Measurements from ENCODE around the gene MYF6. TPM values are rescaled to one million over a fixed set of nuclear protein-coding genes. Genes with fewer than 3 reads are reported as not detected.

MYF6 gene
- total RNA-seq, 1 donor from 2014 or later: not detected

DNA sequence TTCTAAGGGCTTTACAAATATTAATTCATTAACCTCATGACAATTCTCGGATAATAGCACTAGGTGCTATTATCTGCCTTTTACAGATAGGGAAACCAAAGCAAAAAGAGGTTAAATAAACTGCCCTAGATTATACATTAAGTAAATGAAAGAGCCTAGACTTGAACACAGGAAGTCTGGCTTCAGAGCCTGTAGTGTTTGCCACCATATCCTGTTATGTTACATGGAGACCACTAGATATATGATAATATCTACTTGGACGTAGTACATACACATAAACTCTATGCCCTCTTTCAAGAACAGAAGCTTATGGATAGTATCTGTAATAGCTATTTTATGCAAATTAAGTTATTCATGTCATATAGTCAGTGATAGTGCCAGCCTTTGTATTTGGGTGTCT lies 16.9 kb upstream of the MYF6 start:
- Histone ChIP-seq H3K27me3 (ENCODE audit: control insufficient read depth, insufficient read depth, low read length) (no peaks in the 10 kb centered on the region), H3K4me3 (ENCODE audit: low read depth, low read length) (no peak overlapping the region), H3K36me3 (ENCODE audit: control insufficient read depth, insufficient read depth, low read length) (no peaks in the 10 kb centered on the region)
- no peak for DNase-seq (ENCODE audit: low read depth)
- TF ChIP-seq, protein P1, sequence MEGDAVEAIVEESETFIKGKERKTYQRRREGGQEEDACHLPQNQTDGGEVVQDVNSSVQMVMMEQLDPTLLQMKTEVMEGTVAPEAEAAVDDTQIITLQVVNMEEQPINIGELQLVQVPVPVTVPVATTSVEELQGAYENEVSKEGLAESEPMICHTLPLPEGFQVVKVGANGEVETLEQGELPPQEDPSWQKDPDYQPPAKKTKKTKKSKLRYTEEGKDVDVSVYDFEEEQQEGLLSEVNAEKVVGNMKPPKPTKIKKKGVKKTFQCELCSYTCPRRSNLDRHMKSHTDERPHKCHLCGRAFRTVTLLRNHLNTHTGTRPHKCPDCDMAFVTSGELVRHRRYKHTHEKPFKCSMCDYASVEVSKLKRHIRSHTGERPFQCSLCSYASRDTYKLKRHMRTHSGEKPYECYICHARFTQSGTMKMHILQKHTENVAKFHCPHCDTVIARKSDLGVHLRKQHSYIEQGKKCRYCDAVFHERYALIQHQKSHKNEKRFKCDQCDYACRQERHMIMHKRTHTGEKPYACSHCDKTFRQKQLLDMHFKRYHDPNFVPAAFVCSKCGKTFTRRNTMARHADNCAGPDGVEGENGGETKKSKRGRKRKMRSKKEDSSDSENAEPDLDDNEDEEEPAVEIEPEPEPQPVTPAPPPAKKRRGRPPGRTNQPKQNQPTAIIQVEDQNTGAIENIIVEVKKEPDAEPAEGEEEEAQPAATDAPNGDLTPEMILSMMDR (IDR thresholded peaks at IDR 0.05; ENCODE audit: insufficient read depth, low read length, poor library complexity, severe bottlenecking): no peak

DNA sequence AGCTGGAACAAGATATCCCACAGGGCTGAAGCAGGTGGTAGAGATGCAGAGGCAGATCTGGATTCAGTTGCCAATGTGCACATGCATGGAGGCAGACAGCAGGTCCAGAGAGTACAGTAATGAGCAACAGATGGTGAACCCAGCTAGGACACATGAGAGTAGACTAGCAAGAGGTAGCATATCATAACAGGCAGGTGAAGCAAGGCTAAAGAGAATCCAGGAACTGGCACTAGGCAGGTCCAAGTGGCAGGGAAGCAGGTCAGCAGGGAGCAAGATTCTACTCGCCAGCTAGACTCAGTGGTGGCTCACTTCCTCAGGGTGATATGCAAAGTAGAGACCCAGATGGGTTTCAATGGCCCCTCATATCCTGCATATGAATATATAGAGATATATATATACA lies 15.3 kb upstream of the MYF6 start:
- TF ChIP-seq, protein P1 (IDR thresholded peaks at IDR 0.05; ENCODE audit: insufficient read depth, low read length, poor library complexity, severe bottlenecking): no peak

DNA sequence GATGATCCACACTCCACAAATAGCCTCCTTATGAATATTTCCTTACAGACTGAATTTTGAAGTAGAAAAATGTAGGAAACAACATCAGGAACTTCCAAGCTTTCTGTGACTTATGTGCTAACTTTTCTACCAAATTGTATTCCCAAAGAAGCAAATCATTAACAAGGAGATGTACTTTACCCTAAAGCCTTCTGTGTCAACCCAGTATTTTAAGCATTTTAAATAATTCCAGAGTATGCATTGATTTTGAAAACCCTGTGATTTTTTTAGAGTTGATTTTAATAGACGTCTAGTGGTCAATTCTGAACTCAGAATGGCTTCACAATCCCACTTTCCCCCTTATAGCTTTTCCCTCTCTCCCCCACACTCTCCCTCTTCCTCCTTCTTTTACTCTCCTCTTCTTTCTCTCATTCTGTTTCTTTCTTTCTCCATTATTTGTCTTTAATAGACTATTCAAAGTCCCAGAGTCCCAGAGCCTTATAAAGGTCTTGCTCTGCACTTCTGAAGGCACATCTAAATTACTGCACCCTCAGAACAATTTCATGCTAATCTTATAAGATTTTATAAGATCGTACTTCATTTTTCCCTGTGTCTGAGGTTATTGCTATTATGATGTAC lies 10.1 kb upstream of the MYF6 start:
- DNase-seq (ENCODE audit: low read depth): no peak
- Histone ChIP-seq H3K36me3 (ENCODE audit: control insufficient read depth, insufficient read depth, low read length) (no peaks in the 10 kb centered on the region), H3K27me3 (ENCODE audit: control insufficient read depth, insufficient read depth, low read length) (no peaks in the 10 kb centered on the region), H3K4me3 (ENCODE audit: low read depth, low read length) (no peak overlapping the region)
- TF ChIP-seq, protein P1 (IDR thresholded peaks at IDR 0.05; ENCODE audit: insufficient read depth, low read length, poor library complexity, severe bottlenecking): no peak

More for the DNA sequence above, 15.3 kb upstream of the MYF6 start:
- DNase-seq (ENCODE audit: low read depth): no peak
- no peak overlapping the region for H3K4me3 ChIP-seq (ENCODE audit: low read depth, low read length)
- H3K27me3 ChIP-seq (ENCODE audit: control insufficient read depth, insufficient read depth, low read length): no peaks in the 10 kb centered on the region
- H3K36me3 ChIP-seq (ENCODE audit: control insufficient read depth, insufficient read depth, low read length): no peaks in the 10 kb centered on the region

- TF ChIP-seq, protein P1 (IDR thresholded peaks at IDR 0.05; ENCODE audit: insufficient read depth, low read length, poor library complexity, severe bottlenecking): no peak
- H3K4me3 ChIP-seq (ENCODE audit: low read depth, low read length): no peak overlapping the region
- no peaks in the 10 kb centered on the region for H3K36me3 ChIP-seq (ENCODE audit: control insufficient read depth, insufficient read depth, low read length)
- no peak for DNase-seq (ENCODE audit: low read depth)
- no peaks in the 10 kb centered on the region for H3K27me3 ChIP-seq (ENCODE audit: control insufficient read depth, insufficient read depth, low read length)
Observed at GRCh38 chr12:80698256-80698655, 9.2 kb upstream of the MYF6 start.

- H3K27me3 ChIP-seq (ENCODE audit: control insufficient read depth, insufficient read depth, low read length): no peaks in the 10 kb centered on the region
- DNase-seq (ENCODE audit: low read depth): no peak
- TF ChIP-seq, protein P1 (IDR thresholded peaks at IDR 0.05; ENCODE audit: insufficient read depth, low read length, poor library complexity, severe bottlenecking): no peak
- H3K4me3 ChIP-seq (ENCODE audit: low read depth, low read length): no peak overlapping the region
- no peaks in the 10 kb centered on the region for H3K36me3 ChIP-seq (ENCODE audit: control insufficient read depth, insufficient read depth, low read length)
Observed at GRCh38 chr12:80698847-80699542, 8.4 kb upstream of the MYF6 start.
